CD4-positive, alpha-beta T cell treated with Interleukin-1 beta for 1 hour (primary cell): ENCODE results near the gene SLC6A3.
"Not testable (repeated sequence)": the region's sequence is repeated elsewhere in the genome, so short reads cannot be mapped to it uniquely, and the experiment has no call there.

ENCODE experiments used
- DNase-seq, 2 donors: peaks; one replicate each; pipeline ENCODE4 v3.0.0-alpha.2; 2020 to 2022

SLC6A3 gene

GRCh38 chr5:1366514-1366913 is 78.7 kb downstream of the SLC6A3 start:
- DNase-seq = peak in 1 of 2 donors; percentile 37

DNA sequence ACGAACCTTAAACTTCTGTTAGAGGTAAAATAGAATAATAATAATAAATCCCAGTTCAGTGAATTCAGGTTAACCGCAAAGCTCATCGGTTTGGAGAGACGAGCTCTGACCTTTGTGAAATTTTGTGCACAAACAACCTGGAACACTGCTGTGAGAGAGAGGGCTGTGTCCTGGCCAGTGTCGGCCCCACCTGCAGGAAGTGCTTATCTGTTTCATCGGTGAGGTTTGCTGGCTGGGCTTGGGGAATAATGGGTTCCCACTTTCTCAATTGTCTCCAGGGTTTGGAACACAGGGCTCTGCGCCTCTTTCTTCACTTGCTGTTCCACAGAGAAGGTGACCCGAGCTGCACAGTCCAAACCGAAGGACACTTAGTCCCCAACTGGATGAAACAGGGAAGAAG is 81.0 kb downstream of the SLC6A3 start:
- DNase-seq = no peak

DNA sequence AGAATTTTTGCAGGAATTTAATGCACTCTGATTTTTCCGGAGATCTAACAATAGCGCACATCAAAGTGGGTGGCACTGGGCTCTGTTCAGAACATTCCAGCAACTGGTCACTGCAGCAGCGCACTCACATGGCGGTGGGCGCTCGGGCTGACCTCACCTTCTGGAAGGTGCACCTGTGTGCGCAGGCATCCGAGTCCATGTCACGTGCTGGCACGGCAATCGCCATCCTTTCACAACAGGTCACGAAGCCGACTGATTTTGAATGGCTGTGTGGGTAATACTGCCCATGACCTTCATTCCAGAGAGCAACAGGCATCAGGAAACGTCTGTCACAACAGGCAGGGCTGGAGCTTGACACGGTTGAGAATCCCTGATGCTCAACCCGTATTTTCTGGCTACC is 81.7 kb downstream of the SLC6A3 start:
- DNase-seq = no peak

DNA sequence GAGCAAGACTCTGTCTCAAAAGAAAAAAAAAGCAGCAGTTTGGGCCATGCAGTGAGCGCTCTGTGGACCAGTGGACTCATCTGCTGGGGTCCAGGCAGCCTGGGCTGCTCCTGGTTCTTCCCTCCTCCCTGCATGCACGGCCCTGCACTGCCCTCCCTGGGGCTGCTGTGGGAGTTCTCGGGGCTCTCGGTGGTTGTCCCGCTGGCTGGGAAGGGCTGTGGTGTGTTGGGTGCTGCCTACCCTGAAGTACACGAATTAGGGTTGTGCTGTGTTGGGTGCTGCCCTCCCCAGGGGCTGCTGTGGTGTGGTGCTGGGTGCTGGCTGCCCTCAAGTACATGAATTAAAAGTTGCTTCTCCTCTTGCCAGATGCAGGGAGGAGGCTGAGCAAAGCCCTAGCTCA is 82.1 kb downstream of the SLC6A3 start:
- no peak for DNase-seq

- DNase-seq = no peak
Observed at GRCh38 chr5:1362242-1363015, 82.8 kb downstream of the SLC6A3 start.

DNA sequence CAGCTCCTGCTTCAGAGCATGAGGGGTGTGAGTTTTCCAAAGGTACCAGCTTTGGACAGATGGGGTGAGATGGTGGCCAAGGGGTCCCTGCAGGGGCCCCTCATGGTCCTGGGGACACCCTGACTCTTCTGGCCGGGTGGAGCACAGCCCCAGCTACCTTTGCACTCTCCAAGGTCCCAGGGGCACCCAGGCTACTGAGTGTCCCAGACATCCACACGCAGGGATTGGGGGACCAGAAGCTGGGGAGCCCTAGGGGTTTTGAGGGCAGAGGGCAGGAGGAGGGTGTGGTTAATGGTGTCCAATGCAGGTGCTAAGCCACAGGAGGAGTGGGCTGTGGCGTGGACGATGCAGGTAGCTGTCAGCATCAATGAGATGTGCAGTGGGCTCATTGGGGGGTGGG is 84.4 kb downstream of the SLC6A3 start:
- DNase-seq = no peak

DNA sequence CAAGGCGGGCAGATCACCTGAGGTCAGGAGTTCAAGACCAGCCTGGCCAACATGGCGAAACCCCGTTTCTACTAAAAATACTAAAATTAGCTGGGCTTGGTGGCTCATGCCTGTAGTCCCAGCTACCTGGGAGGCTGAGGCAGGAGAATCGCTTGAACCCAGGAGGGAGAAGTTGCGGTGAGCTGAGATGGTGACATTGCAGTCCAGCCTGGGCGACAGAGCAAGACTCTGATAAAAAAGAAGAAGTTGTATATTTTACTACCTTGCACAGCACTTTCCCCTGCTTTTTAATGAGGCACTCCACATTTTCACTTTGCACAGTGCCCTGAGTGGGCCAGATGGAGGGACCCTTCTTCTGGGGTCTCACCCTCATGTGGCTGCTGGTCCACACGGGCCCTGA is 84.9 kb downstream of the SLC6A3 start:
- not testable (repeated sequence) for DNase-seq

- DNase-seq = no peak
Observed at GRCh38 chr5:1359713-1360112, 85.5 kb downstream of the SLC6A3 start.

- no peak for DNase-seq
Observed at GRCh38 chr5:1359031-1359645, 86.1 kb downstream of the SLC6A3 start.

DNA sequence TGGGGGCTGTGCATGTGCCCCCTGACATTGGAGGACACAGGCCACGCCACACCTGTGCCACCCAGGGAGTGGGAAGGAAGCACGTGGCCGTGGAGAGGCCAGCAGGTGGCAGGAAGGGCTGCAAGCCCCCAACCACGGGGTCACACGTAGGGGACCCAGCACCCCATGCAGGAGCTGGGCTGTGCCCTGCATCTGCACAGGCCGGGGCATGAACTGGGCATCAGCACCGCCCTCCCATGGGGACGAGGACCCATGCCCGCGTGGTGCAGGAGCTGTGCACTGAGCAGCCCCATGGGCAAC is 86.6 kb downstream of the SLC6A3 start:
- DNase-seq = no peak

- no peak for DNase-seq
Observed at GRCh38 chr5:1357946-1358725, 87.1 kb downstream of the SLC6A3 start.

DNA sequence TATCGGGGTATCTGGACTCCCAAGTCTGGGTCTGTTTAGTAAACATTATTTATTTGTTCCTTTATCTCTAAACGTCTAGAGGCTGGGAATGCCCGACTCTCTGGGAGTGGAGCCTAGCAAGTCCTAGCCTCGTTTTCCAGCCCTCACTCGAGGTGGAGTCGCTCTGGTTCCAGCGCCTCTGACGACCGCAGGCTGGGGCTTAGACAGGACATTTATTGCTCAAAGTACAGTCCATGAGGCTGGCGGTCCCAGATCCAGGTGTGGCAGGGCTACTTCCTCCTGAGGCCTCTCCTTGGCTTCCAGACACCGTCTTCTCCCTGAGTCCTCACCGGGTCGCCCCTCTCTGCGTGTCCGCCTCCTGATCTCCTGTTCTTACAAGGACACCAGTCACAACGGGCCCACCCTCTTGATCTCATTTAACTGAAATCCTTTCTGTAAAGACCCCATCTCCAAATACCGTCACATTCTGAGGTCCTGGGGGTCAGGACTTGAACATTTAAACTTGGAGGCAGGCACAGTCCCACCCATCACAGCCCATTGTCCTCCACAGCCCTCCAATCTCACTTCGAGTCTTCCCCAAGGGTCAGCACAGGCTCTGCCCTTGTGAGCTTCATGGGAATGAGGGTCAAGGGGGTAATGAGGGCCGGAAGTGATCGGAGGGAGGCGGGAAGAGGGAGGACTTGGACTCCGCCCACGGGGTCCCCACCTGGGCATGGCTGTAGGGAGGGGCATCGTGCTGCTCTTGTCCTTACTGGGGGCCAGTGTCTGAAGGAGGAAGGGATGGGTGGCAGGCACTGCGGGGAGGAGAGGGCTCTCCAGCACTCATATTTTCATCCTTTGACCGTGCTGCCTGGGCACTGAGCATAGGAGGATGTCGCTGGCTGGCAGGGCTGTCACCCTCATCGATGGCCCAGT is 88.1 kb downstream of the SLC6A3 start:
- DNase-seq = no peak

- no peak for DNase-seq
Observed at GRCh38 chr5:1354576-1354975, 90.7 kb downstream of the SLC6A3 start.

- DNase-seq = no peak
Observed at GRCh38 chr5:1352231-1353219, 92.7 kb downstream of the SLC6A3 start.

DNA sequence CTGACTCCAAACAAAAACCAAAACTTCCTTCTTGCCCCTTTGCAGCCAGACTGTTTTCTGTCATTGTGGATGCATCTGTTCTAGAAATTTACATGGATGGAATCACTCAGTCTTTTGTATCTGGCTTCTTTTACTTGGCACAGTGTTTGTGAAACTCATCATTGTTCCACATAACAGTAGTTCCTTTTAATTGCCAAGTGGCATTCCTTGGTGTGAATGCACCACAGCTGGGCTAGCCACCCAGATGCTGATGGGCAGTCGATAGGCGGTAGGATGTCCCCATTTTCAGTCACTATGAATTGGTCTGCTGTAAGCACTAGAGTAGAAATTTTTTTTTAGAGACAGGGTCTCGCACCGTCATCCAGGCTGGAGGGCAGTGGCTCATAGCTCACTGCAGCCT is 94.1 kb downstream of the SLC6A3 start:
- no peak for DNase-seq

GRCh38 chr5:1349246-1349645 is 96.0 kb downstream of the SLC6A3 start:
- no peak for DNase-seq

GRCh38 chr5:1348986-1349245 is 96.3 kb downstream of the SLC6A3 start:
- no peak for DNase-seq

GRCh38 chr5:1347571-1347970 is 97.7 kb downstream of the SLC6A3 start:
- DNase-seq = no peak

DNA sequence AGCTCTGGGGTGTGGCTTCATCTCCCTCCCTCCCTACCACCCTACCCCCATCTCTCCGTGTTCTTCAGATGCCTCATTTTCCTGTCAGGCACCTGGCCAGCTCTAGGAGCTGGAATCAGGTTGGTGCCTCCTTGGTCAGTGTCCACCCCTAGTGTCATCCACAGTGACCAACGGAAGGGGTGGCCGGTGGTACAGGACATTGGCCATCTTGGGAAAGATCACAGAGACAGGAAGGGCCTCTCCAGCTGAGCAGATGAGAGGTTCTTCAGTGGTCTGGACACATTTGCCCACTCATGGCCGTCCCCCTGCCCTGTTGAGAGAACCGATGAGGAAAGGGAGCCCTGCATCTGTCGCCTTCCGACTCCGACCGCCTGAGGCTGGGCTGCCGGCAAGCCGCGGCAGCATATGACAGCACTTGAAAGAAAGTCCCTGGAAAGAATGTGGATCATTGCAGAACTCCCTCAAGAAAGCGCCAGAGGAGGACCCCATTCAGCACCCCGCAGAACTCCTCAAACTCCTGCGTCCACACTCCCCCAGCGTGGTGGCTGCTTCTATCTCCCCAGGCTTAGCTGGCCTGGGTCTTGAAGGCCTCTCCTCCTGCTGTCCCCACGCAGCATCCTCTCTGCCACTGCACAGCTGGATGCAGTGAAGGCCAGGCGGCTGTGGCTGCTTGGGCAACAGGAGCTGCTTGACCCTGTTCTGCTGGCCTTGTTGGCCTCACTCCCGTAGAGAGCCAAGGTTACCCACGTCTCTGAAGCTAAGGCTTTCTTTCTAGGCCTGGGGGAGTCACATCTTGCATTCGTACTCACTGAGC is 98.4 kb downstream of the SLC6A3 start:
- no peak for DNase-seq

GRCh38 chr5:1345876-1346626 is 99.2 kb downstream of the SLC6A3 start:
- DNase-seq = no peak
